Kidney epithelial cell (primary cell): ENCODE measurements around the gene CREB5. TPM values are rescaled to one million over a fixed set of nuclear protein-coding genes. Genes with fewer than 3 reads are reported as not detected.

Experiments used
- DNase-seq: peaks from one replicate; pipeline ENCODE4 v3.0.0-alpha.2; 2010; ENCODE audit warnings: low read depth
- H3K27me3 ChIP-seq: 2 replicates; pipeline ENCODE4 v1.6.0; 2011; ENCODE audit warnings: low read length; ENCODE audit not compliant: control insufficient read depth, insufficient read depth
- H3K36me3 ChIP-seq: 2 replicates; pipeline ENCODE4 v1.5.1; 2011; ENCODE audit warnings: low read length; ENCODE audit not compliant: control insufficient read depth, insufficient read depth
- H3K4me3 ChIP-seq: 2 replicates; pipeline ENCODE4 v1.5.1; 2011; ENCODE audit warnings: low read depth, mild to moderate bottlenecking, control low read depth, low read length
- total RNA-seq: library from RNA; depleted of rRNA; stranded (reverse); fragments of >200 nt; gene quantifications from 2 replicates; pipeline ENCODE4 v1.2.3, GENCODE V29; 2015
- TF ChIP-seq, protein P1 (sequence below): IDR thresholded peaks from 2 replicates; pipeline ENCODE4 v1.5.1; 2011; ENCODE audit warnings: mild to moderate bottlenecking, moderate library complexity, low read length, control low read depth, inconsistent platforms; ENCODE audit not compliant: insufficient read depth, poor library complexity, severe bottlenecking

The CREB5 gene
- total RNA-seq, 1 donor from 2014 or later: 27.9 TPM

DNA sequence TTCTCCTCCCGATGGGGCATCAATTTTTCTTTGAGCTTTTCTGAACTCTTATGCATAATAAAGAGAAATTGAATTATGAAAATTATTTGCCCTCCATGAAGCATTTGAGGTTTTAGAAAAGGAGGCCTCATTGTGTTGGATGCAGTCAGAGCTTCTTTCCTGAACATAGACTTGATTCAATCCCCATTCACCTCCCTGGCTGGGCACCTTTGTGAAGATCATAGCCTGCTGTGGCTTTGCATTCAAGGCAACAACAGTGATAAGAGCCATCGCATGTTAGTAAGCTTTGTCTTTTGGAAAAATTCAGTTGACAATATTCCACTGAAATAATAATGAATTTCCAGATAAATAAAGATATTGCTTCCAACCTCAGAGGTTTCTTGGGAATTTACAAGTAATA, 458.8 kb downstream of the CREB5 start:
- DNase-seq: no peak
- Histone ChIP-seq H3K4me3 (no peak overlapping the region), H3K27me3 (no peaks in the 10 kb centered on the region), H3K36me3 (no peaks in the 10 kb centered on the region)
- TF ChIP-seq, protein P1, sequence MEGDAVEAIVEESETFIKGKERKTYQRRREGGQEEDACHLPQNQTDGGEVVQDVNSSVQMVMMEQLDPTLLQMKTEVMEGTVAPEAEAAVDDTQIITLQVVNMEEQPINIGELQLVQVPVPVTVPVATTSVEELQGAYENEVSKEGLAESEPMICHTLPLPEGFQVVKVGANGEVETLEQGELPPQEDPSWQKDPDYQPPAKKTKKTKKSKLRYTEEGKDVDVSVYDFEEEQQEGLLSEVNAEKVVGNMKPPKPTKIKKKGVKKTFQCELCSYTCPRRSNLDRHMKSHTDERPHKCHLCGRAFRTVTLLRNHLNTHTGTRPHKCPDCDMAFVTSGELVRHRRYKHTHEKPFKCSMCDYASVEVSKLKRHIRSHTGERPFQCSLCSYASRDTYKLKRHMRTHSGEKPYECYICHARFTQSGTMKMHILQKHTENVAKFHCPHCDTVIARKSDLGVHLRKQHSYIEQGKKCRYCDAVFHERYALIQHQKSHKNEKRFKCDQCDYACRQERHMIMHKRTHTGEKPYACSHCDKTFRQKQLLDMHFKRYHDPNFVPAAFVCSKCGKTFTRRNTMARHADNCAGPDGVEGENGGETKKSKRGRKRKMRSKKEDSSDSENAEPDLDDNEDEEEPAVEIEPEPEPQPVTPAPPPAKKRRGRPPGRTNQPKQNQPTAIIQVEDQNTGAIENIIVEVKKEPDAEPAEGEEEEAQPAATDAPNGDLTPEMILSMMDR: no peak

DNA sequence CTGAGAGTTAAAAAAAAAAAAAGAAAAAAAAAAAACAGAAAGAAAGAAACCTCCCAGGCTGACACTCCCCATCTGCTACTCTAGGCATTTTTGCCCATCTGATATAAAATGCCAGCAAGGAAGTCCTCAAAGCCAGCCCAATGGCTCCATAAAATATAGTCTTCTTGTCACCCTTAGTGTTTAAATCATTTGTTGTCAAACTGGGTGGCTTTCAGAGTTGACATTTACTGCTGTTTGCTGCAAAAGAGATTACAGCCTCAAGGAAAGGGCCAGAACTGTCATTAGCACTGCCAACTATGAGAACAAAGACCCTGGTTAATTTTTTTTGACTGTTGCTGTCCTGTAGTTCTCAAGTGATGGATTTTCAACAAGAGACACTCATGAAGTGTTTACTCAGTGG, 459.3 kb downstream of the CREB5 start:
- no peaks in the 10 kb centered on the region for H3K27me3 ChIP-seq
- H3K4me3 ChIP-seq: no peak overlapping the region
- H3K36me3 ChIP-seq: no peaks in the 10 kb centered on the region
- no peak for DNase-seq
- TF ChIP-seq, protein P1: no peak

DNA sequence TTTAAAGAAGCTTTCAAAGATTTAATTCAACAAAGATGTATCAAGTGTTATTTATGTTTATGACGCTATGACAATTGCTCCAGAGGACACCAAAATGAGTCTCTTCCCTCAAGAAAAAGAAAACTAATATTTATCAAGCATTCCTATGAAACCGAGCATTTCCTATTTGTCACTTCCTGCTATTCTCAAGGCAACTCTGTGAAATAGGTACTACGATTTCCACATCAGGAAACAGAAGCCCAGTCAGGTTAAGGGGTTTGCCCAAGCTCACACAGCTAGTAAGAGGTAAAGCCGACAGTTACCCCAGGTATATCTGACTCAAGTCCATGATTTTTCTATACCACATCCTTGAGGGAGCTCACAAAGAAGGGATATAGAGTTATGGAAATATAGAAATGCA, 459.9 kb downstream of the CREB5 start:
- TF ChIP-seq, protein P1: no peak
- no peak for DNase-seq
- H3K27me3 ChIP-seq: no peaks in the 10 kb centered on the region
- H3K4me3 ChIP-seq: no peak overlapping the region
- H3K36me3 ChIP-seq: no peaks in the 10 kb centered on the region

DNA sequence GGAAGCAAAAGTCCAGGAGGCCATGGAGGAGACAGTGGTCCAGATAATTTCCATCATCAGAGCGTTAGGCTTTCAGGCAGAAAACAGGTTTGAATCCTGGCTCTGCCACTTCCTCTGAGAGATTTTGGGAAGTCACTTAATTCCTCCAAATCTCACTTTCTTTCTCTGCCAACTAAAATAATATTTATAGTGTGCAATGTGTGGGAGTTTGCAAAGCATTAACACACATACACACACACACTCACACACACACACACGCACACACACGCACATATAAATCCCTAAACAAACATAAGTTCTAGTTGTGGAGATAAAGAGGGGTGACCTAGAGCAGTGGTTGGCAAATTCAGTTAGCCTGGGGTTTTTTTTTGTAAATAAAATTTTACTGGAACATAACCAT, 461.0 kb downstream of the CREB5 start:
- H3K27me3 ChIP-seq: no peaks in the 10 kb centered on the region
- TF ChIP-seq, protein P1: no peak
- no peaks in the 10 kb centered on the region for H3K36me3 ChIP-seq
- no peak for DNase-seq
- no peak overlapping the region for H3K4me3 ChIP-seq

DNA sequence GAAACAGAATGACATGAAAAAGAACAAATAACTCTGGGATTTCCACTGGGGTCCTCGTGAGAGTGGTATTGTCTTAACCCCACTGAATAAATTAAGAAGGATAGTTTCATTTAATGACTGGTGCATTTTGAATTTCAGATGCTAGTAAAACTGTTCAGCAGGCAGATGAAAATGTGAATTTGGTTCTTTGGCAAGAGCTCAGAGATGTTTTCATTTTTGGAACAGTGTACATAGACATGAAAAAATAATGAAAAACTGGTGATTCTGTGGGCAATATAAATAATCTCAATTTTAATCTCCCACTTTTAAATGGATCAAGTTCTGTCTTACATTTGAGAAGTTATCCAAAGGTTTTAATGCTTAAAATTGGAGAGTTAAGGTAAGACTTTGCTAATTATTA, 461.7 kb downstream of the CREB5 start:
- TF ChIP-seq, protein P1: no peak
- H3K27me3 ChIP-seq: no peaks in the 10 kb centered on the region
- H3K4me3 ChIP-seq: no peak overlapping the region
- DNase-seq: no peak
- H3K36me3 ChIP-seq: no peaks in the 10 kb centered on the region

Other genes with a start within 250 kb of the CREB5 start
- 0.96 and 1.3 TPM in 2 replicates for gene JAZF1, start 231.7 kb upstream of the CREB5 start, total RNA-seq